GM13976 (cell line): ENCODE data around the gene SUN2.

Experiments
- DNase-seq: peaks from one replicate; pipeline ENCODE4 v3.0.0; 2012; ENCODE audit warnings: low spot score
- in situ Hi-C: fragments of 300-500 bp; cut with MboI; formaldehyde crosslinking; loops from one replicate; pipeline ENCODE4 v1.12.0; 2022; ENCODE audit warnings: low sequenced_read_pairs, mixed read lengths, inconsistent platforms; ENCODE audit not compliant: unreplicated experiment
- TF ChIP-seq, protein P1 (sequence below): IDR thresholded peaks from 2 replicates; pipeline ENCODE4 v1.5.1; 2012; ENCODE audit warnings: borderline replicate concordance, mild to moderate bottlenecking; ENCODE audit not compliant: insufficient read depth; ENCODE audit errors: extremely low read depth, missing control alignments, control extremely low read depth

SUN2 gene

DNA sequence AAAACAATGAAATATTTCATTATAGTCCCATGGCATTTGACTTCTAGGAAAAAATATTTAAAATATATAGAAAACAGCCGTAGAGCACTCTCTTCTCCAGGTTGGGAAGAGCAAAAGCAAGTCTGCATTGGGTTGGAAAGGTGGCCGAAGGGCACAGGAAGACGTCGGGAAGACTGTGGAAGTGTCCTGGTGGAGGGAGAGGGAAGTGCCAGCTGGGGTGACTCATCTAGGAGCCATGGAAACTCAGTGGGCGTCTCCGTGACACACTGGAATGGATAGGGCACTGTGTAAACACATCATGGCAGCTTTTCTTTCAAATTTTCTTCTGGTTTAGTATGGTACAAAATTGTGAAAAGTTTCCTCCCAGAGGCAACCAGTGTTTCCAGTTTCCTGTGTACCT is 37.4 kb downstream of the SUN2 start:
- no peak for DNase-seq
- in situ Hi-C loops: no loop called here

DNA sequence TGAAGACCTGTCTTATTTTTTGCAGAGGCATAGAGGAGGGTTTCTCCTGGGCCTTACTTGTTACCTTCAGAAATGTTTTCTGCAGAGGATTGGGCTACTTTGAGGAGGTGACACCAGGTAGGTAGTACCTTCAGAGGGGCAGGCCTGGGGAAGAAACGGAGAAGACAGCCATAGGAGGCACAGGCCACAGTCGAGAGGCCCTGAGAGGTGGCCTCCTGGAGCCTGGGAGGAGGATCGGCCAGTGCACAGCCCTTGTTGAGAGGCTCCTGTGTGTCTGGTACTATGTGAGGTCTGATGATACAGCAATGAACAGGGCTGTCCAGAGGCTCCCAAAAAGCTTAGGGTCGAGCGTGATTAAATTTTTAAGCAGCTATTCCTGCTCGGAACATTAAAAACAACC is 38.6 kb downstream of the SUN2 start:
- in situ Hi-C loops: no loop called here
- DNase-seq: no peak
- TF ChIP-seq, protein P1, sequence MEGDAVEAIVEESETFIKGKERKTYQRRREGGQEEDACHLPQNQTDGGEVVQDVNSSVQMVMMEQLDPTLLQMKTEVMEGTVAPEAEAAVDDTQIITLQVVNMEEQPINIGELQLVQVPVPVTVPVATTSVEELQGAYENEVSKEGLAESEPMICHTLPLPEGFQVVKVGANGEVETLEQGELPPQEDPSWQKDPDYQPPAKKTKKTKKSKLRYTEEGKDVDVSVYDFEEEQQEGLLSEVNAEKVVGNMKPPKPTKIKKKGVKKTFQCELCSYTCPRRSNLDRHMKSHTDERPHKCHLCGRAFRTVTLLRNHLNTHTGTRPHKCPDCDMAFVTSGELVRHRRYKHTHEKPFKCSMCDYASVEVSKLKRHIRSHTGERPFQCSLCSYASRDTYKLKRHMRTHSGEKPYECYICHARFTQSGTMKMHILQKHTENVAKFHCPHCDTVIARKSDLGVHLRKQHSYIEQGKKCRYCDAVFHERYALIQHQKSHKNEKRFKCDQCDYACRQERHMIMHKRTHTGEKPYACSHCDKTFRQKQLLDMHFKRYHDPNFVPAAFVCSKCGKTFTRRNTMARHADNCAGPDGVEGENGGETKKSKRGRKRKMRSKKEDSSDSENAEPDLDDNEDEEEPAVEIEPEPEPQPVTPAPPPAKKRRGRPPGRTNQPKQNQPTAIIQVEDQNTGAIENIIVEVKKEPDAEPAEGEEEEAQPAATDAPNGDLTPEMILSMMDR: no peak

More for the DNA sequence above, 37.4 kb downstream of the SUN2 start:
- TF ChIP-seq, protein P1: no peak

DNA sequence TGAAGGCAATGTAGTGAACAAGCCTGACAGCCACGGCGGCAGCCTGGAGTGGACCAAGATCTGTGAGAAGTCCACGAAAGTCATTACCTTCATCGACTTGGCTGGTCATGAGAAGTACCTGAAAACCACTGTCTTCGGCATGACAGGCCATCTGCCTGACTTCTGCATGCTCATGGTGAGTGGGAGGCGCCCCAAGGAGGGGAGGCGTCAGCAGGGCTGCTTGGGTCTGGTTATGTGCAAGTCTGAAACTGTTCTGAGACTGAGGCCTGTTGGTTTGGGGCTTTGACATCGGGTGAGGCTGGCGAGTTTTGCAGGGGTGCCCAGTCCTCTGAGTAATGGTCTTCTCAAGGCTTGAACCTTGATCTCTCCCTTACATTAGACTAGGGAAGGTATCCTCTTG is 39.0 kb downstream of the SUN2 start:
- in situ Hi-C loops: no loop called here
- TF ChIP-seq, protein P1: no peak
- DNase-seq: no peak

DNA sequence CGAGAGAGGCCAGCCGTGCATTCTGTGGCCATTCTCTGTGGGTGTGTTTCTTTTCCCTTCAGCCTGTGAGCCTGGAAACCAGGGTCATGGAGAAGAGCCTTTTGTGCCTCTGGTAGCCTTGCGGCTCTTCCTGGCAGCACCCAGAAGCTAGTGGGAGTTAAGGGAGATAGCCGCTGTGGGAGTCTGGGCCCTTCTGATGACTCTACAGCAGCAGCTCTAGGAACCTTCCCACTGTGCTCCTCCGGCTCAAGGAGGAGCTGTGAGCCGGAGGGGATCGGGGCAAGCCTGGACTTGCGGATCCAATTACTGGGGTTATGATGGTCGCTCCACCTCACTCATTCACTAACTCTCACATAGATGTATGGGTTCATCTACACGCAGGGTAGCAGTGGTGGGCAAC is 39.5 kb downstream of the SUN2 start:
- in situ Hi-C loops: no loop called here
- DNase-seq: no peak
- TF ChIP-seq, protein P1: no peak

DNA sequence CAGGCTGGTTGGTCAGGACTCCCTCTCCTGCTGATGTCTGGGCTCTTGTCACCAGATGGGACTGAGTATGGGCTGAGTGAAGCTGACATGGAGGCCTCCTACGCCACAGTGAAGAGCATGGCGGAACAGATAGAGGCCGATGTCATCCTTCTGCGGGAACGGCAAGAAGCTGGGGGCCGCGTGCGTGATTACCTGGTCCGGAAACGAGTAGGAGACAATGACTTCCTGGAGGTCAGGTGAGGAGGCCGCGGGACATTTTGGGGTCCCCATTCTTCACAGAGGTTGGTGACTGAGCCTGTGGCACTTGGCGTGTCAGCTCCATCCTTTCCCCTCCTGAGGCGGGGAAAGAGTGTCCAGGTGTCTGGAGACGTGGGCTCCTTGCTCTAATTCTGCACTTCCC is 39.9 kb downstream of the SUN2 start:
- DNase-seq: no peak
- in situ Hi-C loops: no loop called here
- TF ChIP-seq, protein P1: no peak

DNA sequence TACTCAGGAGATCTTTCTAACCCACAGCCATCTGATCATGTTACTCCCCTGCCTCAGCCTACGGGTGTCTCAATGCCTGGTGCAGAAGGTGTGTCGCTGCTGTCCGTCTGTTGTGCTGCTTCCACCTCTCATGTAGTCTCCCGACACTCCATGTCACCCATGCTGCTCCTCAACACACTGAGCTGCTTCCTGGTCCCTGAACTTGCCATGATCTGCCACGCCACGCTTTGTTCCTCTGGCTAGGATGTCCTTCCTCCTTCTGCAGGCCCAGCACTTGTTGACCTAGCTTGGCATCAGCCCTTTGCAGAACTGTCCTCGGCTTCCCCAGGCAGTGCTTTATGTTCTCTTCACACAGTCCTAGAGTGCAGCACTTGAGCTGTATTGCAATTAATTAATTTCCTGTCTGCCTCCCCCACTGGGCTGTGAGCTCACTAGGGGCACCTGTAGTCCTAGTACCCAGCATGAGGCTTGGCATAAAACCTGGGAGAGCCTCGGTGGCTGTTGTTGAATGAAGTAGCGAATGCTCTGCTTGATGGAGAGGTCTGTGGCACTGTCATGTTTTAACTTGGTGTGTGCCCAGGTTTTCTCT is 40.5 kb downstream of the SUN2 start:
- TF ChIP-seq, protein P1: no peak
- DNase-seq: no peak
- in situ Hi-C loops: no loop called here

DNA sequence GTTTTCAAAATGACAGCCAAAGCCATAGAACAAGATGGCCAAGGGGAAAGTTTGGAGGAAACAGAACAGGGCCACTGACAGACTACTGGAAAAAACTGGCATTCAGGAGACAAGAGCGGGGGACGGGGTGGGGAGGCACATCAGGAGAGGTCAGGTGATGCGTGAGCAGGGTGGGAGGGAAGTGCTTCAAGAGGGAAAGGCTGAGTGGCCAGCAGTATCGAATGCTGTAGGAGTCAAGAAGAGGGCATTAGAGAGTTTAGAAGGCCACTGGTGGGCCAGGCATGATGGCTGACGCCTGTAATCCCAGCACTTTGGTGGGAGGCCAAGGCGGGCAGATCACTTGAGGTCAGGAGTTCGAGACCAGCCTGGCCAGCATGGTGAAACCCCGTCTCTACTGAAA is 41.9 kb downstream of the SUN2 start:
- in situ Hi-C loops: no loop called here
- no peak for DNase-seq
- TF ChIP-seq, protein P1: no peak
